ENCODE measurements around the gene HOXD11. TPM values are rescaled to one million over a fixed set of nuclear protein-coding genes. Genes with fewer than 3 reads are reported as not detected.

The HOXD11 gene
- total and polyA plus RNA-seq, 2 of the 13 experiments (the other 11 are each of a cell fraction or from before 2014, with no cell fraction given) = not detected

DNA sequence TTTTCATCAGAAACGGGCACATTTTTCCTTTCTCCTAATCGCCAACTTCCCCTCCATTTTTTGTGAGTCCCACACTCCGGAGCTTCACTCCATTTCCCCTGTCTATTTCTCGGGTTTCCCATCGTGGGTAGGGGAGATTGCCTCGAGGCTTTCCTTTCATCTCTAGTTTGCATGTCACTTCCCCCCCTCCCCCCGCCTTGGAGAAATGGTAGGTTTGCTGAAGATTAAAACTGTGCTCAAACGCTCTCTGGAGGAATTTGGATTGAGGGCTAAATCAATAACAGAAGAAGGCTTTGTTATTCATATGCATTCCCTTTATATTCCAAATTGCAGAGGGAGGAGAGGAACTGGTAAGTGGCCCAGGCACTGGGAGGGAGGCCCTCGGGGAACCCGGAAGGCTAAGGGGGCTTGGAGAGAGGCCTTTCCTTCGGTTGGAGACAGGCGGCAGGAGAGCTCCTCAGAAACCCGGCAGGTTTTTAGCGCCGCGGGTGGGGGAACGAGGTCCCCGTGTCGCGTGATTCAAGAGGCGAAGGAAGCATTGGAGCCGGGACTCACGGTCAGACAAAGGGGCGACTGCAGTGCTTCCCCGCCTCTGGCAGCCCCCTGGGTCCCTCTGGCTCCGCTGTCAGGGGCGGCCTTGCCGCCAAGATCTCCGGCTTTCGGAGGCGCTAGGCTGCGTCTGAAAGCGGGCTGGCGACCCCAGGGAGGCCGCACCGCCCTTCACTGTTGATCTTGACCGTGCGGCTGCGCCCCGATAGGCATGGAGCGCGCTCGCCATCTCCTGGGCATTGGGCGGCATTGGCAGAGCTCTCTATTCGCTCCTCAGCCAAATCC lies 9.9 kb upstream of the HOXD11 start (continued):
- TF ChIP-seq, protein P1, sequence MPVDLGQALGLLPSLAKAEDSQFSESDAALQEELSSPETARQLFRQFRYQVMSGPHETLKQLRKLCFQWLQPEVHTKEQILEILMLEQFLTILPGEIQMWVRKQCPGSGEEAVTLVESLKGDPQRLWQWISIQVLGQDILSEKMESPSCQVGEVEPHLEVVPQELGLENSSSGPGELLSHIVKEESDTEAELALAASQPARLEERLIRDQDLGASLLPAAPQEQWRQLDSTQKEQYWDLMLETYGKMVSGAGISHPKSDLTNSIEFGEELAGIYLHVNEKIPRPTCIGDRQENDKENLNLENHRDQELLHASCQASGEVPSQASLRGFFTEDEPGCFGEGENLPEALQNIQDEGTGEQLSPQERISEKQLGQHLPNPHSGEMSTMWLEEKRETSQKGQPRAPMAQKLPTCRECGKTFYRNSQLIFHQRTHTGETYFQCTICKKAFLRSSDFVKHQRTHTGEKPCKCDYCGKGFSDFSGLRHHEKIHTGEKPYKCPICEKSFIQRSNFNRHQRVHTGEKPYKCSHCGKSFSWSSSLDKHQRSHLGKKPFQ (CRISPR knock-in tag; IDR thresholded peaks at IDR 0.05; ENCODE audit: insufficient replicate concordance) = peak; percentile 26
- no peak for TF ChIP-seq MYNN (CRISPR knock-in tag; IDR thresholded peaks at IDR 0.05; ENCODE audit: low read depth)
- no peak for TF ChIP-seq SMARCE1 (IDR thresholded peaks at IDR 0.05; ENCODE audit: borderline replicate concordance)
- TF ChIP-seq SALL1 (CRISPR knock-in tag; IDR thresholded peaks at IDR 0.05) = peak; percentile 70
- TF ChIP-seq TBX3 (IDR thresholded peaks at IDR 0.05; ENCODE audit: borderline replicate concordance) = no peak
- TF ChIP-seq, protein P2, sequence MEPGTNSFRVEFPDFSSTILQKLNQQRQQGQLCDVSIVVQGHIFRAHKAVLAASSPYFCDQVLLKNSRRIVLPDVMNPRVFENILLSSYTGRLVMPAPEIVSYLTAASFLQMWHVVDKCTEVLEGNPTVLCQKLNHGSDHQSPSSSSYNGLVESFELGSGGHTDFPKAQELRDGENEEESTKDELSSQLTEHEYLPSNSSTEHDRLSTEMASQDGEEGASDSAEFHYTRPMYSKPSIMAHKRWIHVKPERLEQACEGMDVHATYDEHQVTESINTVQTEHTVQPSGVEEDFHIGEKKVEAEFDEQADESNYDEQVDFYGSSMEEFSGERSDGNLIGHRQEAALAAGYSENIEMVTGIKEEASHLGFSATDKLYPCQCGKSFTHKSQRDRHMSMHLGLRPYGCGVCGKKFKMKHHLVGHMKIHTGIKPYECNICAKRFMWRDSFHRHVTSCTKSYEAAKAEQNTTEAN (CRISPR knock-in tag; conservative IDR thresholded peaks at IDR 0.05) = no peak
- TF ChIP-seq ZNF598 (CRISPR knock-in tag; IDR thresholded peaks at IDR 0.05; ENCODE audit: borderline replicate concordance) = 0 out of 2 replicates have a peak, but pooled peaks have one; percentile 72
- TF ChIP-seq ONECUT2 (CRISPR knock-in tag; IDR thresholded peaks at IDR 0.05) = no peak
- peak; percentile 65 for TF ChIP-seq HOXA3 (CRISPR knock-in tag; IDR thresholded peaks at IDR 0.05)
- TF ChIP-seq ZNF549 (CRISPR knock-in tag; IDR thresholded peaks at IDR 0.05) = no peak
- no peak for TF ChIP-seq GATA4 (IDR thresholded peaks at IDR 0.05; ENCODE audit: borderline replicate concordance, low read depth)
- no peak for TF ChIP-seq ZNF629 (CRISPR knock-in tag; conservative IDR thresholded peaks at IDR 0.05)
- TF ChIP-seq ZNF879 (CRISPR knock-in tag; IDR thresholded peaks at IDR 0.05) = no peak
- TF ChIP-seq, protein P3, sequence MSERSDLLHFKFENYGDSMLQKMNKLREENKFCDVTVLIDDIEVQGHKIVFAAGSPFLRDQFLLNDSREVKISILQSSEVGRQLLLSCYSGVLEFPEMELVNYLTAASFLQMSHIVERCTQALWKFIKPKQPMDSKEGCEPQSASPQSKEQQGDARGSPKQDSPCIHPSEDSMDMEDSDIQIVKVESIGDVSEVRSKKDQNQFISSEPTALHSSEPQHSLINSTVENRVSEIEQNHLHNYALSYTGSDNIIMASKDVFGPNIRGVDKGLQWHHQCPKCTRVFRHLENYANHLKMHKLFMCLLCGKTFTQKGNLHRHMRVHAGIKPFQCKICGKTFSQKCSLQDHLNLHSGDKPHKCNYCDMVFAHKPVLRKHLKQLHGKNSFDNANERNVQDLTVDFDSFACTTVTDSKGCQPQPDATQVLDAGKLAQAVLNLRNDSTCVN (CRISPR knock-in tag; IDR thresholded peaks at IDR 0.05; ENCODE audit: borderline replicate concordance) = peak; percentile 54; the same call in 1 of the 2 replicates
- no peak for TF ChIP-seq SATB2 (CRISPR knock-in tag; IDR thresholded peaks at IDR 0.05)
- TF ChIP-seq ZNF232 (CRISPR knock-in tag; IDR thresholded peaks at IDR 0.05; ENCODE audit: borderline replicate concordance) = peak; percentile 58; the same call in 1 of the 2 replicates
- TF ChIP-seq, protein P4, sequence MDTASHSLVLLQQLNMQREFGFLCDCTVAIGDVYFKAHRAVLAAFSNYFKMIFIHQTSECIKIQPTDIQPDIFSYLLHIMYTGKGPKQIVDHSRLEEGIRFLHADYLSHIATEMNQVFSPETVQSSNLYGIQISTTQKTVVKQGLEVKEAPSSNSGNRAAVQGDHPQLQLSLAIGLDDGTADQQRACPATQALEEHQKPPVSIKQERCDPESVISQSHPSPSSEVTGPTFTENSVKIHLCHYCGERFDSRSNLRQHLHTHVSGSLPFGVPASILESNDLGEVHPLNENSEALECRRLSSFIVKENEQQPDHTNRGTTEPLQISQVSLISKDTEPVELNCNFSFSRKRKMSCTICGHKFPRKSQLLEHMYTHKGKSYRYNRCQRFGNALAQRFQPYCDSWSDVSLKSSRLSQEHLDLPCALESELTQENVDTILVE (CRISPR knock-in tag; IDR thresholded peaks at IDR 0.05) = peak; percentile 40; the same call in 1 of the 2 replicates
- TF ChIP-seq SIX4 (CRISPR knock-in tag; IDR thresholded peaks at IDR 0.05) = no peak
- TF ChIP-seq, protein P5, sequence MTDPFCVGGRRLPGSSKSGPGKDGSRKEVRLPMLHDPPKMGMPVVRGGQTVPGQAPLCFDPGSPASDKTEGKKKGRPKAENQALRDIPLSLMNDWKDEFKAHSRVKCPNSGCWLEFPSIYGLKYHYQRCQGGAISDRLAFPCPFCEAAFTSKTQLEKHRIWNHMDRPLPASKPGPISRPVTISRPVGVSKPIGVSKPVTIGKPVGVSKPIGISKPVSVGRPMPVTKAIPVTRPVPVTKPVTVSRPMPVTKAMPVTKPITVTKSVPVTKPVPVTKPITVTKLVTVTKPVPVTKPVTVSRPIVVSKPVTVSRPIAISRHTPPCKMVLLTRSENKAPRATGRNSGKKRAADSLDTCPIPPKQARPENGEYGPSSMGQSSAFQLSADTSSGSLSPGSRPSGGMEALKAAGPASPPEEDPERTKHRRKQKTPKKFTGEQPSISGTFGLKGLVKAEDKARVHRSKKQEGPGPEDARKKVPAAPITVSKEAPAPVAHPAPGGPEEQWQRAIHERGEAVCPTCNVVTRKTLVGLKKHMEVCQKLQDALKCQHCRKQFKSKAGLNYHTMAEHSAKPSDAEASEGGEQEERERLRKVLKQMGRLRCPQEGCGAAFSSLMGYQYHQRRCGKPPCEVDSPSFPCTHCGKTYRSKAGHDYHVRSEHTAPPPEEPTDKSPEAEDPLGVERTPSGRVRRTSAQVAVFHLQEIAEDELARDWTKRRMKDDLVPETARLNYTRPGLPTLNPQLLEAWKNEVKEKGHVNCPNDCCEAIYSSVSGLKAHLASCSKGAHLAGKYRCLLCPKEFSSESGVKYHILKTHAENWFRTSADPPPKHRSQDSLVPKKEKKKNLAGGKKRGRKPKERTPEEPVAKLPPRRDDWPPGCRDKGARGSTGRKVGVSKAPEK (CRISPR knock-in tag; IDR thresholded peaks at IDR 0.05; ENCODE audit: borderline replicate concordance) = peak; percentile 72; the same call in 1 of the 2 replicates
- TF ChIP-seq SUZ12 (IDR thresholded peaks at IDR 0.05; ENCODE audit: low read depth, low read length) = no peak
